HepG2 (cell line): ENCODE measurements around the gene LRGUK.

Source experiments
- FOXK1 ChIP-seq: sonication (generic); formaldehyde crosslinking; IDR thresholded peaks from 2 replicates; pipeline ENCODE4 v1.4.0; 2020; ENCODE audit warnings: low read depth, missing genetic modification reagents, borderline replicate concordance
- FOXM1 ChIP-seq: sonication (generic); formaldehyde crosslinking; IDR thresholded peaks from 2 replicates; pipeline ENCODE4 v1.5.0; 2020; ENCODE audit warnings: missing genetic modification reagents
- IKZF1 ChIP-seq: fragments of 450-650 bp; IDR thresholded peaks from 2 replicates; pipeline ENCODE4 v1.7.1; 2016
- SSRP1 ChIP-seq: IDR thresholded peaks from 2 replicates; pipeline ENCODE4 v1.6.1; 2016; ENCODE audit warnings: control low read depth
- ZNF12 ChIP-seq: sonication (generic); formaldehyde crosslinking; IDR thresholded peaks from 2 replicates; pipeline ENCODE4 v1.5.0; 2020; ENCODE audit warnings: missing genetic modification reagents
- ZNF251 ChIP-seq: sonication (generic); formaldehyde crosslinking; IDR thresholded peaks from 2 replicates; pipeline ENCODE4 v1.9.0; 2021; ENCODE audit warnings: mild to moderate bottlenecking, missing genetic modification reagents

GRCh38 chr7:134126966-134127848 lies at the start of gene LRGUK:
- TF ChIP-seq FOXM1 (no peak), IKZF1 (no peak), FOXK1 (CRISPR knock-in tag) (no peak), ZNF251 (CRISPR knock-in tag) (no peak), ZNF12 (CRISPR knock-in tag) (no peak), SSRP1 (CRISPR knock-in tag) (no peak)
